ENCODE measurements around the gene CRACR2A.

Gene CRACR2A

DNA sequence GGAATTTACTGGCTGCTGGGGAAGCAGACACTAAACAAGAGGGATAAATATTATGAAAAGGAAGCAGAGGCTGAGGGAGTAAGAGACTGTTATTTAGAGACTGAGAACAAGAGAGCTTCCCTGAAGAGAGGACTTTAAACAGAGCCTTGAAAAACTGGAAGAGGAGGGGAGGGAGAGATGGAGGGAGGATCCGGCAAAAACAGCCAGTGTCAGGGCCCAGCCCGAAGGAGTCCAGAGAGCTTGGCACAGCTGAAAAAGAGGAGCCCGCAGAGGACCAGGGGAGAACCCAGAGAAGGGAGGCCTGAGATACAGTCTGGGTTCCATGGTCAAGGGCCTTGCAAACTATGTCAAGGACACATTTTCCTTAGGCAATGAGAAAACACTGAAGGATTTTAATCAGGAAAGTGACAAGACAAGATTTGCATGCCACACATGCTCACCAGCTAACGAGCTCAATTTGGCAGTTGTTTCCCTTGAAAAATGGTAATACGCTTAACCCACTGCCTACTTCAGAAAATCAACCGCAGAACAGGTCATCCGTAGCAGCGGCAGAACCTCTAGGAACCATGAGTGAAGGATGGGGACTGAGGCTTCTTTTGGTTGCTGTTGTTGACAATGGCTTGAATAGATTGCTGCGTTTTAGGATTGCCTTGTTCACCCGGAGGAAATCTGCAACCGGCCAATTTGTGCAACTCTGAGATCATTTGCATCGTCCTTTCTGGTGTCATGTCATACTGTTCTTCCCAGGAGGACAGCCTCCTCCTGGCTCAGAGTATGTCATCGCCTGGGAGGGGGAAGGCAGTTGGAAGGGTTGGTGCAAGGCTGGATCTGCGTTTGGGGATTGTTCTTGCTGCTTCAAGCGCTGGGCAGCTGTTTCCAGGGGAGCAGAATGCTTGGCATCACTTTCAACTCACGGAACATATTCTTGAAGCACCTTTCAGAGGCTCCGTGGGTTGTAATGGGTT lies 153.7 kb downstream of the CRACR2A start:
- no peak for DNase-seq (ENCODE audit: low read depth in 2 of 2, low spot score in 1 of 2)

DNA sequence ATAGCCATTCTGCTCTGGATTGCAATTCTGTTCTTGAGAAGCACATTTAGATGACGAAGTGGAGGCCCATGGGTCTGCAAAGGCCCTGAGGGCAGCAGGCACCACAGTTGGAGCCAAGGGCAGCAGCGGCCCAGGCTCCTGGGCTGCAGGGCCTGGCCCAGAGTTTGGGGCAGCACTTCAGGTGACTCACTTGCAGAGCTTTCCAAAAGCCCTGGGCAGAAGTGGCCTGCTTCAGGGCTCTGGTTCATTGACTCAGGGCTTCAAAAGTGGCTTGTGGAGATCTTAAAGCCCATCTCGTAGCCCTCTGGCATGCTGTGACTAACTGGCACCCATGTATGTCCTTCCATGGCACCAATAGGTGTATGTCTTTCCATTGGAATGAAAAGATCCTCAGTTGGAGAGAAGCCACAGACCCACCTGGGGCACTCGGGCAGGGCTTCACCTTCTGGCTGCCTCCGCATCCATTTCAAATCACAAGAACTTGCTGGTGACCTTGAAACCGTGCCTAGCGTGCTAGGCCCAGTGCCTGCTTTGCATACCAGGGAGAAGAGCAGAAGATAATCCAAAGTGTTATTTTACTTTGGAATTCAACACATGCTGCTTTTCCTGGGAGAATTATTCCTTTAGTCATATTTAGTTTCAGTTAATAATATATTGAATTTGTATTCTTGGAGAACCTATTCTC lies 155.2 kb downstream of the CRACR2A start:
- DNase-seq (ENCODE audit: low read depth in 2 of 2, low spot score in 1 of 2), result no peak

GRCh38 chr12:3596703-3597415 lies 156.1 kb downstream of the CRACR2A start:
- no peak for DNase-seq (ENCODE audit: low read depth in 2 of 2, low spot score in 1 of 2)

GRCh38 chr12:3595721-3596120 lies 157.2 kb downstream of the CRACR2A start:
- DNase-seq (ENCODE audit: low read depth in 2 of 2, low spot score in 1 of 2), result no peak

GRCh38 chr12:3594966-3595365 lies 157.9 kb downstream of the CRACR2A start:
- no peak for DNase-seq (ENCODE audit: low read depth in 2 of 2, low spot score in 1 of 2)

DNA sequence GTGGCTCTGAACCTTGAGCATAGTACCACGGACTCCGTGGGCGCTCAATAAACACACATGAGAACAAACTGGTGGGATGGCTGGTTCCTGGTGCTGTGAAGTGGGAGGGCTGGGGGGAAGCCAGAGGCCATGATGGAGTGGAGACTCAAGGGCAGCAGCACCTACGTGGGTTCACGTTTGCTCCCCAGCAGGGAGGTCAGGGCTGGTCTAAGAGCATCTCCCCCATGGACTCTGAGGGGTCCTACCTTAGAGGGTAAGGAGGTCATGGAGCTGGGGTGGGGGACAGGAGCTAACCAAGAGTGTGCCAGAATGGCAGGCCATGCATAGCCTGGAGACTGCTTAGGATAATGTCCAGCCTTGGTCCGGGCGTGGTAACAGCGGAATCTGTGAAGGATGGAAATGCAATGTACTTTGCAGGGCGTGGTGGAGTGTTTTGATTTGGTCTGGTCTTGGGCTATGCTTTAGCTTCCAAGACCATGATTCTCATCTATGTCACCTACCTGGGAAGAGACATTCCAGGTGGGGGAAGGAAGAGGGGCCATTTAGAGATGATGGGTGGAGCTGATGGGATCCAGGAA lies 158.9 kb downstream of the CRACR2A start:
- DNase-seq (ENCODE audit: low read depth in 2 of 2, low spot score in 1 of 2), result no peak

DNA sequence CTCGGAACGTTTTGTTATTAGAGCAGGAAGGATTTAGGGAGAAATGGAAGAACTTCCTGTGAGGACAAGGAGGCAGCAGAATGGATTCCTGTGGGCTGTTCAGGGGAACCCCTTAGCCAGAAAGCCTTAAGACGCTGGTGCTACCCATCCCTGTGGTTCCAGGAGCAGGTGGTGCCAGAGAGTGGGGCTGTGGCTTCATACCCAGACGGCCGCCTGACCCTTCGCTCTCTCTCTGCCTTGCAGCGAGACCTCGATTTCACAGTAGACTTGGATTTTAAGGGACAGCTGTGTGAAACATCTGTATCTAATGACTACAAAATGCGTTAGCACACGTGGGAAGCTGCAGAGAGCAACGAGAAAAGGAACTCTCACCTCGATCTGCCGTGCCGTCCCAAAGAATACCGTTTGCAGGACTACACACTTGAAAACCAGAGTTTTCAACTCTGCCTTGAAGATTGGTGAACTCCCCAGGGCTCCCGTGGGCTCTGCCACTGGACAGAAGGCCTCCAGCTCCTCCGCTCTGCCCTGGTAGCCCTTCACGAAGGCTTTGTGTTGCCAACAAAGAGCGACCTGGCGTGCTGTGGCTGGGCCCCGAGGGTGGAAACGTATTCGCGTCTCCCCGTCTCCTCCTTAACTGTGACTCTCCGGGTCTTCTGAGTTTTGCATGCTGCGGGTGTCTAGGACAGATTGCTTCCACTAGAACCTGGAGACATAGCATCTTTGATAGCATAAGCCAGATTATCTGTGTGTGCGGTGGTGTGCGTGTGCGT lies 159.9 kb downstream of the CRACR2A start:
- no peak for DNase-seq (ENCODE audit: low read depth in 2 of 2, low spot score in 1 of 2)

- no peak for DNase-seq (ENCODE audit: low read depth in 2 of 2, low spot score in 1 of 2)
Observed at GRCh38 chr12:3589745-3590144, 163.2 kb downstream of the CRACR2A start.

DNA sequence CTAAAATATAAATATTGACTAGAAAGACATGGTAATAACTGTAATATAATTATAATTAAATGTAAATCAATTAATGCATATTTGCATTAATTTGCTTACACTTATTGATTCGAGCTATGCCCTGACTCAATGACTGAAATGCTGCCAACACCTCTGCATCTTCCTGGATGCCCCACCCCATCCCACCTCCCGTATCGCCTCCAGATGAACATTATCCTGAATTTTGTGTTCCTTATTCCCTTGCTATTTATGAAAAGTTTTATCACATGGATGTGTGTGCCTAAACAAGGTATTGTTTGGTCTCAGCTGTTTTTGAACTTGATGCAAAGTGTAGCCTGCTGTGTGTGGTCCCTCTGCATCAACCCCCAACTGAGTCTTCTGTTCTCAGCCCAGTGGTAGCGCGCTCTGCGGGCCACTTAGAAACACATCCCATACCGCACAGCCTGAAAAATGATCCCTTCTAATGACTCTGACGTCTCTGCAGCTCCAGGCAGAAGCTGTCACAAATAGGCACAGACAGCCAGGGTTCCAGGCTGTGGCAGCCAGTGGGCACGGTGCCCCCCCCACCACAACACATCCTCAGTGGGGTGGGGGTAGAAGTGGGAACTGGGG lies 165.4 kb downstream of the CRACR2A start:
- DNase-seq (ENCODE audit: low read depth in 2 of 2, low spot score in 1 of 2), result no peak

- DNase-seq (ENCODE audit: low read depth in 2 of 2, low spot score in 1 of 2), result no peak
Observed at GRCh38 chr12:3583656-3584334, 169.1 kb downstream of the CRACR2A start.

- no peak for DNase-seq (ENCODE audit: low read depth in 2 of 2, low spot score in 1 of 2)
Observed at GRCh38 chr12:3580094-3580749, 172.7 kb downstream of the CRACR2A start.

- no peak for DNase-seq (ENCODE audit: low read depth in 2 of 2, low spot score in 1 of 2)
Observed at GRCh38 chr12:3579446-3580093, 173.3 kb downstream of the CRACR2A start.

- DNase-seq (ENCODE audit: low read depth in 2 of 2, low spot score in 1 of 2), result no peak
Observed at GRCh38 chr12:3578557-3578956, 174.4 kb downstream of the CRACR2A start.

DNA sequence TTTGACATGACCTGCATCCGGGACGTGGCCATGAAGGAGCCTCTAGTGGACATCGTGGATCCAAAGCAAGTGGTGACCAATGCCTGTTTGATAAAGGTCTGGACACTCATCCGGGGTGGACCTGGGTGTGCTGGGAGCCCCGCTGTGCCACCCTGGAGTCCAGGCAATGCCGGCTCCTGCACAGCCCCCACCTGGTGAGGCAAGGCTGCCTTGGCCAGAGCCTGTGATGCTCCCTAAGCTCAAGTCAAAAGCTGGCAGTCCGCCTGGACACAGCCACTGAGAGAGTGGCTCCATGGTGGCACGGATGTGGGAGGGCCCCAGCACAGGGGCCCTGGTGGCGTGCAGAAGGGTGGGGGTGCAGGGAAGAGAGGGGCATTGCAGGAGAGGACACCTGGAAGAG lies 176.0 kb downstream of the CRACR2A start:
- DNase-seq (ENCODE audit: low read depth in 2 of 2, low spot score in 1 of 2), result no peak

DNA sequence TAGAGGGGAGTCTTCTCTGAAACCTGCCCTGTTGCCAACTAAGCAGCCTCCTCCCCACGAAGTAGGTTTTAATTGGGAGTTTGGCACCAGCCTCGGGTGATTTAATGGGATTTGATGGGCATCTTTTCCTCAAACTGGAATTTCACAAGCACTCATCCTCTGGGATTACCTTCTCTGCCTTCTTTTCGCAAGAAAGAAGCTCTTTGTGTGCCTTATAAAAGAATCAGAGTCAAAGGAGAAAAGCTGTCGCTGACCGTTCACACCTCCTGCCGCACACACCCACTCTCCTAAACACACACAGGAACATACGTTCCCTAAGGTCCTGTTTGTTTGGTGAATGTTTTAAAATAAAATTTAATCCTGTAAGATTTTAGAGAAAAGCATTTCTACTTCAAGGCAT lies 177.9 kb downstream of the CRACR2A start:
- no peak for DNase-seq (ENCODE audit: low read depth in 2 of 2, low spot score in 1 of 2)

GRCh38 chr12:3572560-3572959 lies 180.3 kb downstream of the CRACR2A start:
- no peak for DNase-seq (ENCODE audit: low read depth in 2 of 2, low spot score in 1 of 2)

DNA sequence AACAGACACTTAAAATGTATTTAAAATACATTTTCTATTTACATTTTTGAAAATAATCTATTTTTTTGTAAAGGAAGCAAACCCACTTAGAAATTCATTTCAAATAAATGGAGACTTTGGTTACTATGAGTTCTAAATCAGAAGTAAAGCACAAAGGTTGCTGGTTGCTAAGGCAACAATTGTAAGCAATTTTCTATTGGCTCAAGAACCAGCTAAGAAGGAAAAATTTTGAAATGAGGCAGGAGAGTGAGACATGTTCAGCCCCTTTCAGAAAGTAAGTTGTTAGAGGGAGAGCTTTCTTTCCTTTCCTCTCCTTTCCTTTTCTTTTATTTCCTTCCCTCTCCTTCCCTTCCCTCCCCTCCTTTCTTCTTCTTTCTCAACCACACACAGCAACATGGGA lies 181.2 kb downstream of the CRACR2A start:
- DNase-seq (ENCODE audit: low read depth in 2 of 2, low spot score in 1 of 2), result no peak

DNA sequence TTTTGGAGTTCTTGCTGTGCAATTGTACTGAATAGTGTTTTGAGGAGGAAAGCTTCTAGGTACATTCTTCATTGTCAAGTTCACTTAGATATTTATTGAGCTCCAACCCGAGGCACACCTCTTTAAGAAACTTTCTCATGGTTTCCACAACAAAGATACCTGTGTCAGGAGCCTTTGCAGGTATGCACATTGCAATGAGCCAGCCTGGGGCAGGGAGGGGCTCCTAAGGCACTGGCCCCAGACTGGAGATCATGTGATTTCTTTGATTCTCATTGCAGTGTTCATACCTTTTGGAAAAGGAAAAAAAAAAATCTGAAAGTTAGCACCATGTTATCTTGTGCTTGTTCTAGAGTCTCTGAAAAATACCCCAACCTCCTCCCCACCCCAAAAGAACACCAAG lies 181.6 kb downstream of the CRACR2A start:
- DNase-seq (ENCODE audit: low read depth in 2 of 2, low spot score in 1 of 2), result no peak

DNA sequence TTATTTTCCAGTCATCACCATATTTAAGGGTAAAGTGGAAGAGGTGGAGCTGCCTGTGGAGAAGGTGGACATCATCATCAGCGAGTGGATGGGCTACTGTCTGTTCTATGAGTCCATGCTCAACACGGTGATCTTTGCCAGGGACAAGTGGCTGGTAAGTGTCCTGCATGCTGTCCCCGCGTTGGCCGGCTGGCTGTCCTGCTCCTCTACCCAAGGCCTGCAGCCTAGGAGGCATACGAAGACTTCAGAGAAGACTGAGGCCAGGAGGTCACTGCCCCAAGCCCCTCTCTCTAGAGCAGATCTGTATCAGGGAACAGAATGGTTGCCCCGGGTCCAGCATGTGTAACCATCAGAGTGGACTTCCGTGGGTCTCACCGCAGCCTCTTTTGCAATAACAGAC lies 184.2 kb downstream of the CRACR2A start:
- no peak for DNase-seq (ENCODE audit: low read depth in 2 of 2, low spot score in 1 of 2)

Measured in stimulated activated CD8-positive, alpha-beta memory T cell treated with anti-CD3 and anti-CD28 coated beads, Interleukin-4, amount 100 ng/mL, for 1 hour (primary cell).